Upper lobe of right lung (tissue), 1 donor: ENCODE results near the gene RAD18. TPM values are rescaled to one million over a fixed set of nuclear protein-coding genes. Genes with fewer than 3 reads are reported as not detected.

Source experiments
- ATAC-seq: fragments of 200-7000 bp; cut with Tn5 transposase; one replicate; pipeline ENCODE4 v1.9.1; 2020; ENCODE audit warnings: mild to moderate bottlenecking, moderate library complexity
- DNase-seq: peaks from one replicate; pipeline ENCODE4 v3.0.0-alpha.2; 2020
- H3K27ac ChIP-seq: fragments of 200-600 bp; one replicate; pipeline ENCODE4 v1.8.0; 2022
- H3K27me3 ChIP-seq: fragments of 200-600 bp; one replicate; pipeline ENCODE4 v1.8.0; 2022; ENCODE audit warnings: mild to moderate bottlenecking
- H3K36me3 ChIP-seq: fragments of 200-600 bp; one replicate; pipeline ENCODE4 v1.8.0; 2022
- H3K4me1 ChIP-seq: fragments of 200-600 bp; one replicate; pipeline ENCODE4 v1.8.0; 2022
- H3K4me3 ChIP-seq: fragments of 200-600 bp; one replicate; pipeline ENCODE4 v1.8.0; 2022; ENCODE audit warnings: mild to moderate bottlenecking
- H3K9me3 ChIP-seq: fragments of 200-600 bp; one replicate; pipeline ENCODE4 v1.8.0; 2022
- intact Hi-C: fragments of 100-400 bp; cut with DNase I; formaldehyde crosslinking; loops from one replicate; pipeline ENCODE4 v1.11.0; 2022
- total RNA-seq: library from RNA; stranded (reverse); fragmentation: NEBNext Ultra II Directional; extraction: Animal tissue kit (Norgen Biotek cat#: 25700); gene quantifications from one replicate; pipeline ENCODE4 v1.2.1, GENCODE V29; 2021
- TF ChIP-seq, protein P1 (sequence below): fragments of 200-600 bp; IDR thresholded peaks from one replicate; pipeline ENCODE4 v1.8.0; 2022; ENCODE audit warnings: antibody characterized with exemption
- donor health status: DM: no; HTN: yes; CAD: no; lungs with severe emphysema.

Gene RAD18
- total RNA-seq, 1 donor from 2014 or later: 15.0 TPM

- Histone ChIP-seq H3K4me3 (no peak overlapping the region), H3K27me3 (peaks cover 7% of the 10 kb centered on the region), H3K9me3 (no peaks in the 10 kb centered on the region), H3K27ac (no peak overlapping the region), H3K4me1 (peaks cover 3% of the 10 kb centered on the region), H3K36me3 (no peaks in the 10 kb centered on the region)
- ATAC-seq: no peak
- TF ChIP-seq, protein P1, sequence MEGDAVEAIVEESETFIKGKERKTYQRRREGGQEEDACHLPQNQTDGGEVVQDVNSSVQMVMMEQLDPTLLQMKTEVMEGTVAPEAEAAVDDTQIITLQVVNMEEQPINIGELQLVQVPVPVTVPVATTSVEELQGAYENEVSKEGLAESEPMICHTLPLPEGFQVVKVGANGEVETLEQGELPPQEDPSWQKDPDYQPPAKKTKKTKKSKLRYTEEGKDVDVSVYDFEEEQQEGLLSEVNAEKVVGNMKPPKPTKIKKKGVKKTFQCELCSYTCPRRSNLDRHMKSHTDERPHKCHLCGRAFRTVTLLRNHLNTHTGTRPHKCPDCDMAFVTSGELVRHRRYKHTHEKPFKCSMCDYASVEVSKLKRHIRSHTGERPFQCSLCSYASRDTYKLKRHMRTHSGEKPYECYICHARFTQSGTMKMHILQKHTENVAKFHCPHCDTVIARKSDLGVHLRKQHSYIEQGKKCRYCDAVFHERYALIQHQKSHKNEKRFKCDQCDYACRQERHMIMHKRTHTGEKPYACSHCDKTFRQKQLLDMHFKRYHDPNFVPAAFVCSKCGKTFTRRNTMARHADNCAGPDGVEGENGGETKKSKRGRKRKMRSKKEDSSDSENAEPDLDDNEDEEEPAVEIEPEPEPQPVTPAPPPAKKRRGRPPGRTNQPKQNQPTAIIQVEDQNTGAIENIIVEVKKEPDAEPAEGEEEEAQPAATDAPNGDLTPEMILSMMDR: no peak
- no peak for DNase-seq
- intact Hi-C loops: no loop called here
Observed at GRCh38 chr3:8969241-8969640, 6.0 kb upstream of the RAD18 start.

DNA sequence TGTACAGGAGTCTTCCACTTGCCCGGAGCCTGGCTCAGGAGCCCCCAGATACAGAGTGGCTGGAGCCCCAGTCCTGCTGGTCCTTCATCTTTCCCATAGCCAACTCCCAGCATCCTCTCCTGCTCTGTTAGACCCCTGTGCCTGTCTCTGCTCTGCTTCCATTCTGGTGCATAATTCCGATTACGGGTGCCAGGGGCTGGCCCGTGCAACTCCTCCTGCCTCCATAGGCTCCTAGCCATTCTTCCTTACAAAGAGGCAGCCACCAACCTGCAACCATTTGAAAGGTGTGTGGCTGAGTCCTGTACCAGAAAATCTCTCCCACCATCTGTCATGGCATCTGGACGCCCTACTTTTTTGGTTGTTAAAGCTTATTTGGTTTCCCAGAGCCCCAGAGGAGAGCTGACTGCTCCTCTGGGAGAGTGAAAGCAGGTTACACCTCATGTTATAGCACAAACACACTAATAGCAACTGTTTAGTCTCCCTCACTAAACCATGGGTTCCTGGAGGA is 5.2 kb upstream of the RAD18 start:
- no peak for ATAC-seq

GRCh38 chr3:8967553-8967952 is 4.3 kb upstream of the RAD18 start:
- Histone ChIP-seq H3K36me3 (no peaks in the 10 kb centered on the region), H3K4me1 (peaks cover 6% of the 10 kb centered on the region), H3K9me3 (no peaks in the 10 kb centered on the region), H3K4me3 (no peak overlapping the region), H3K27ac (no peak overlapping the region), H3K27me3 (peaks cover 7% of the 10 kb centered on the region)
- ATAC-seq: no peak
- DNase-seq: no peak
- TF ChIP-seq, protein P1: no peak
- intact Hi-C loops: no loop called here

More for the DNA sequence above, 5.2 kb upstream of the RAD18 start:
- no peak for DNase-seq
- Histone ChIP-seq H3K4me1 (peaks cover 3% of the 10 kb centered on the region), H3K9me3 (no peaks in the 10 kb centered on the region), H3K27ac (no peak overlapping the region), H3K36me3 (no peaks in the 10 kb centered on the region), H3K27me3 (peaks cover 7% of the 10 kb centered on the region), H3K4me3 (no peak overlapping the region)
- TF ChIP-seq, protein P1: no peak
- intact Hi-C loops: no loop called here

GRCh38 chr3:8966820-8967348 is 3.6 kb upstream of the RAD18 start:
- no peak for ATAC-seq

DNA sequence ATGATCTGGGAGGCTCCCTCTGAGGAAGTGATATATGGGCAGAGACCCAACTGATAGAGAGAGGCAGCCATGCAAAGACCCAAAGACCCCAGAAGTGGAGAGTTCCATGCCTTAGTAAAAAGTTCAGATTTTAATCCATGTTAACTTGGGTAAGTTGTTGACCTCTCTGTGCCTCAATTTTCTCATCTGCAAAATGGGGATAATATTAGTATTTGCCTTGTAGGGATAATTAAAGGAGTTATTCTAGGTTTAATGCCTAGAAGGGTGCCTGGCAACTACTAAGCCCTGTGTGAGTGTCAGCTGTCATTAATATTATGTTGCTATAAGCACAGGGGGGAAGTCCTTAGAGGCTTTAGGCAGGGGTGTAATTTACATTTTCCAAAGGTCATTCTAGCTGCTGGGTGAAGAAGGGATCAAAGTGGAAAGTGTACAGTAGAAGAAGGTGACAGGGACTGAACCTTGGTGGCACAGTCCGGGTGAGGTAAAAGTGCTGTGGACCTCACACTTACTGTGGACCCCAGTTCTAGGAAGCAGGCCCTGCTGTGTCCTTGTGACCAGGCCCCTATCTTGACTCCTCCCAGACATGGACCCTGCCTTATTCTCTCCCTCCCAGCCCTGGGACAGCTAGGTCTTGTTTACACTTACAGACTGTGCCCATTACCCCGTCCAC is 3.0 kb upstream of the RAD18 start:
- intact Hi-C loops: no loop called here
- DNase-seq (no peak), ATAC-seq (no peak)
- Histone ChIP-seq H3K4me3 (no peak overlapping the region), H3K36me3 (no peaks in the 10 kb centered on the region), H3K4me1 (peaks cover 12% of the 10 kb centered on the region), H3K9me3 (no peaks in the 10 kb centered on the region), H3K27ac (no peak overlapping the region), H3K27me3 (peaks cover 7% of the 10 kb centered on the region)
- TF ChIP-seq, protein P1: no peak

More at GRCh38 chr3:8966820-8967348, 3.6 kb upstream of the RAD18 start:
- no peak overlapping the region for H3K4me3 ChIP-seq
- H3K9me3 ChIP-seq: no peaks in the 10 kb centered on the region
- no peak for DNase-seq
- H3K27me3 ChIP-seq: peaks cover 7% of the 10 kb centered on the region
- intact Hi-C loops: no loop called here
- H3K4me1 ChIP-seq: peaks cover 12% of the 10 kb centered on the region
- H3K36me3 ChIP-seq: no peaks in the 10 kb centered on the region
- TF ChIP-seq, protein P1: no peak
- H3K27ac ChIP-seq: no peak overlapping the region
